ENCODE results near the gene RPS6KA2.
"Not testable (repeated sequence)": the region's sequence is repeated elsewhere in the genome, so short reads cannot be mapped to it uniquely, and the experiment has no call there.

- TF ChIP-seq EP300, CTCF, POLR2A (IDR thresholded peaks at IDR 0.05): not testable (repeated sequence)
Measured at GRCh38 chr6:166539011-166539385, 88.1 kb downstream of the RPS6KA2 start.
